Prostate gland (tissue), 2 donors: ENCODE data around the gene HPN. TPM values are rescaled to one million over a fixed set of nuclear protein-coding genes. Genes with fewer than 3 reads are reported as not detected.

Experiments used
- DNase-seq: peaks from one replicate; pipeline ENCODE4 v3.0.0-alpha.2; 2019; ENCODE audit warnings: low spot score
- H3K27ac ChIP-seq, 2 donors: fragments of 200-600 bp; sonication (generic); 2 replicates each; pipeline ENCODE4 v1.5.1; 2017 to 2019
- H3K27me3 ChIP-seq: fragments of 200-600 bp; sonication (generic); replicated peaks from 2 replicates; pipeline ENCODE4 v1.5.1; 2019; ENCODE audit not compliant: insufficient read depth
- H3K36me3 ChIP-seq, 2 donors: fragments of 200-600 bp; sonication (generic); 1 replicate in 1 of 2; 2 replicates in 1 of 2; pipeline versions ENCODE4 v1.5.1 to v1.8.1; 2017 to 2019
- H3K4me1 ChIP-seq: fragments of 200-600 bp; sonication (generic); replicated peaks from 2 replicates; pipeline ENCODE4 v1.5.1; 2019
- H3K4me3 ChIP-seq, 2 donors: fragments of 200-600 bp; sonication (generic); 2 replicates each; pipeline ENCODE4 v1.5.1; 2017 to 2019
- H3K9me3 ChIP-seq: fragments of 200-600 bp; sonication (generic); 2 replicates; pipeline ENCODE4 v1.5.1; 2017
- CTCF ChIP-seq, 4 experiments: fragments of 200-600 bp in 2 of 4; fragments of 450-650 bp in 2 of 4; sonication (generic) in 2 of 4; IDR thresholded peaks; 1 replicate in 3 of 4; 2 replicates in 1 of 4; pipeline ENCODE4 v1.5.1; 2016 to 2019; ENCODE audit warnings: antibody characterized with exemption in 4 of 4, mild to moderate bottlenecking in 2 of 4, moderate library complexity in 2 of 4
- POLR2A ChIP-seq: fragments of 450-650 bp; IDR thresholded peaks from one replicate; pipeline ENCODE4 v1.6.1; 2016; ENCODE audit warnings: antibody characterized with exemption, mild to moderate bottlenecking
- POLR2AphosphoS5 ChIP-seq: sonication (generic); formaldehyde crosslinking; IDR thresholded peaks from one replicate; pipeline ENCODE4 v1.6.1; 2017; ENCODE audit warnings: antibody characterized with exemption
- WGBS: methylation state at CpG from one replicate; pipeline ENCODE4 v1.1.5; 2018; 5-methylcytosine and 5-hydroxymethylcytosine counted together
- intact Hi-C: fragments of 100-400 bp; cut with DNase I; formaldehyde crosslinking; loops from one replicate; pipeline ENCODE4 v1.14.2; 2022
- total RNA-seq, 2 donors: library from RNA; depleted of rRNA; stranded (reverse); fragments of >200 nt; gene quantifications; one replicate each; pipeline ENCODE4 v1.1.0, GENCODE V29; 2016

The HPN gene
- total RNA-seq, 2 donors from 2014 or later: 14.8 to 22.6 TPM

GRCh38 chr19:35066121-35066520, 24.6 kb downstream of the HPN start:
- H3K27me3 ChIP-seq: no peaks in the 10 kb centered on the region
- H3K27ac ChIP-seq: no peak overlapping the region
- TF ChIP-seq CTCF (IDR thresholded peaks at IDR 0.05) (no peak), POLR2AphosphoS5 (no peak), POLR2A (no peak)
- no peak overlapping the region for H3K4me3 ChIP-seq
- WGBS: 94% methylated on average over 15 of the region's 15 CpGs
- DNase-seq: no peak
- H3K4me1 ChIP-seq: no peaks in the 10 kb centered on the region
- intact Hi-C loops: no loop called here
- no peaks in the 10 kb centered on the region for H3K9me3 ChIP-seq
- no peaks in the 10 kb centered on the region for H3K36me3 ChIP-seq

- TF ChIP-seq CTCF (IDR thresholded peaks at IDR 0.05) (peak; percentile 84 to 89 (median 86)), POLR2A (no peak), POLR2AphosphoS5 (peak; percentile 52)
- intact Hi-C loops: no loop called here
- Histone ChIP-seq H3K4me1 (no peaks in the 10 kb centered on the region), H3K27ac (no peak overlapping the region), H3K27me3 (no peaks in the 10 kb centered on the region), H3K36me3 (no peaks in the 10 kb centered on the region), H3K4me3 (no peak overlapping the region), H3K9me3 (no peaks in the 10 kb centered on the region)
- 35% methylated on average over 14 of the region's 14 CpGs for WGBS
- DNase-seq: peak; percentile 84
Measured at GRCh38 chr19:35066691-35067563, 25.4 kb downstream of the HPN start.

- DNase-seq: no peak
- no peaks in the 10 kb centered on the region for H3K36me3 ChIP-seq
- intact Hi-C loops: no loop called here
- H3K4me1 ChIP-seq: no peaks in the 10 kb centered on the region
- TF ChIP-seq POLR2AphosphoS5 (no peak), CTCF (IDR thresholded peaks at IDR 0.05) (no peak), POLR2A (no peak)
- H3K4me3 ChIP-seq: no peak overlapping the region
- H3K27ac ChIP-seq: no peak overlapping the region
- no peaks in the 10 kb centered on the region for H3K9me3 ChIP-seq
- 85% methylated on average over 10 of the region's 10 CpGs for WGBS
- H3K27me3 ChIP-seq: no peaks in the 10 kb centered on the region
Measured at GRCh38 chr19:35068941-35069634, 27.6 kb downstream of the HPN start.

GRCh38 chr19:35069696-35070095, 28.2 kb downstream of the HPN start:
- 86% methylated on average over 1 of the region's 1 CpG for WGBS
- intact Hi-C loops: no loop called here
- Histone ChIP-seq H3K27me3 (no peaks in the 10 kb centered on the region), H3K36me3 (no peaks in the 10 kb centered on the region), H3K9me3 (no peaks in the 10 kb centered on the region), H3K27ac (no peak overlapping the region), H3K4me1 (no peaks in the 10 kb centered on the region), H3K4me3 (no peak overlapping the region)
- TF ChIP-seq POLR2AphosphoS5 (no peak), CTCF (IDR thresholded peaks at IDR 0.05) (no peak), POLR2A (no peak)
- DNase-seq: no peak
